HG02763 (cell line): Measurements from ENCODE around the gene L1CAM.

ENCODE experiments used
- ATAC-seq: cut with Tn5 transposase; IDR thresholded peaks from one replicate; pipeline ENCODE4 v1.9.1; 2021; ENCODE audit warnings: mild to moderate bottlenecking, moderate library complexity; ENCODE audit not compliant: unreplicated experiment

L1CAM gene

DNA sequence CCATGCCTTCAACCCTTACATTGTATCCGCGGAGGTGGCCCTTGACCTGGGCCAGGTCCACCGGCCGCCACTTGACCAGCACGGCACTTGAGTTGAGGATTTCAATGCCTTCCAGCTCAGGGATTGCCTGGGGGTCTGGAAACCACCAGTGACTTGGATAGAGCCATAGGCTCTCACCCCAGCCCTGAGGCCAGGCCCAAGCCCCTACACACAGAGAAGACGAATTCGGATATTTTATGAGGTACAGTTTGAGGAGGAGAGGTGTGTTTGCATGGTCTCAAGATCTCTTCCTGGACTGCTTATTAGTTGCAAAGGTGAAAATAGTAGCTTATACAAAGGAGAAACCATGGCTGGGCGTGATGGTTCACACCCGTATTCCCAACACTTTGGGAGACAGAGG is 20.3 kb downstream of the L1CAM start:
- ATAC-seq: no peak

GRCh38 chrX:153865321-153865580 is 20.7 kb downstream of the L1CAM start:
- no peak for ATAC-seq

- no peak for ATAC-seq
Observed at GRCh38 chrX:153864561-153865320, 21.2 kb downstream of the L1CAM start.

DNA sequence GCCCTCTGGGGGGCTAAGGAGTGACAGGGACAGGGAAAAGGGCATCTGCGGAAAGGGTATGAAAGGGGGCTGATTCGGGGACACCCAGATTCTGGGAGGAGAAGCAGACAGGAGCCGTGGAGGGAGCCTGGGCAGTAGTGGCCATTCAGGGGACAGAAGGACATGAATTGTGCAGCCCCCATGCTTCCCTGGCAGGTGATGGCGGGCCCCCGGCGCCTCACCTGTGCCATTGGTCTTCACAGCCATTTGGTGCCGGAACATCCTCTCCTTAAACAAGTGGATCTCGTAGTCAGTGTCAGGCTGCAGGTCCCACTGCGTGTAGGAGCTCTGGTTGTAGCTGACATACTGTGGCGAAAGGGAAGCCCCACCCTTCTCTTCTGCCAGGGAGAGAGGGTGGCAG is 21.9 kb downstream of the L1CAM start:
- ATAC-seq: no peak

- ATAC-seq: no peak
Observed at GRCh38 chrX:153863251-153863991, 22.6 kb downstream of the L1CAM start.

DNA sequence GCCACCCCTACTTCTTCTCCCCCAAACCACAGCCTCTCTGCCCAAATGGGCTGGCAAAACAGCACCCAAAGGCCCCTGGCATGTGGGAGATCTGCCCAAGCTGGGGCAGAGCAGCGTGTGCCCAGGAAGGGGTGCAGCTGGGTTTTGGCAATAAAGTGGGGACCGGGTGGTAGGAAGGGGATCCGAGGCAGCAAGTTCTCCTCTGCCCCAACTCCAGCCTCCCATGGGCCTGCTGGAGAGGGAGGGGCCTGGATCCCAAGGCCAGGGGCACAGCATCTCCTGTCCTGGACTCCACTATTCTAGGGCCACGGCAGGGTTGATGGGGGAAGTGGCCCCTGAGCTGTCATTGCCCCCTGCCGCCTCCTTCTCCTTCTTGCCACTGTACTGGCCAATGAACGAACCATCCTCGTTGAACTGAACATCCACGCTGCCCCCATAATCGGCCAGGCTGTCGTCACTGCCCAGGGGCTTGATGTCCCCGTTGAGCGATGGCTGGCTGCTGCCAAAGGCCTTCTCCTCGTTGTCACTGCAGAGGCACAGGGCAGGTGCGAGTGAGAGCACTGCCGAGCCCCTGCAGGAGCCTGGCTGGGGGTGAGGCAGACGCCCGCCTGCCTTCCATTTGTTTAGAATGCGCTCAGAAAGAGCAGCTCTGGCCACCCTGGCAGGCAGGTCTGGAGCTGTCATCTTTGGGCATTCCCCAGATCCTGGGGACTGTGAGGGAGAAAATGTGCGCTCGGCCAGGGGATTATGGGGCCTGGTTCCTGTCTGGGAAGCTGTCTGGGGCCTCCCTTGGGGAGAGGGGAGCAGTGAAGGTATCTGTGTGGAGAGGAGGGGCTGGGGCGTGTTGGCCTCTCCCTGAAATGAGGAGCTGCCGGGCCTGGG is 23.4 kb downstream of the L1CAM start:
- ATAC-seq: no peak

GRCh38 chrX:153861733-153862310 is 24.2 kb downstream of the L1CAM start:
- ATAC-seq: no peak

DNA sequence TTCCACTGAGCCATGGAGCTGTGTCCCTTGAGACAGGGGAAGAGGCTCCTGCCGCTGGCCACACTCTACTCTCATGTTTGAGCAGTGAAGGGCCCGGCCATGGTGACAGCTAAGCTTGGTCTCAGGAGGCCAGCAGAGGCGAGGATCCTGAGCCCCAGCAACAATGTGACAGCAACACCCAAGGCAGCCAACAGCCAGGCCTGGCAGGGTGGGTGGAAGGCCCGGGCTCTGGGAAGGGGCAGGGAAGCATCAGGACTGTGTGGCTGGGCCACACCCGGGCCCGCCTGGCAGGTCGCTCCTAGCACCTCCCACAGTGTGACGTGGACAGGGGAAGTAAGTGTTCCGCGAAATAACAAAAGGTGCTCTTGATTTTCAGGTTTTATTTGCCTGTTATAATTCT is 24.8 kb downstream of the L1CAM start:
- ATAC-seq: no peak

GRCh38 chrX:153857348-153857903 is 28.5 kb downstream of the L1CAM start:
- no peak for ATAC-seq

GRCh38 chrX:153854702-153855101 is 31.3 kb downstream of the L1CAM start:
- no peak for ATAC-seq

DNA sequence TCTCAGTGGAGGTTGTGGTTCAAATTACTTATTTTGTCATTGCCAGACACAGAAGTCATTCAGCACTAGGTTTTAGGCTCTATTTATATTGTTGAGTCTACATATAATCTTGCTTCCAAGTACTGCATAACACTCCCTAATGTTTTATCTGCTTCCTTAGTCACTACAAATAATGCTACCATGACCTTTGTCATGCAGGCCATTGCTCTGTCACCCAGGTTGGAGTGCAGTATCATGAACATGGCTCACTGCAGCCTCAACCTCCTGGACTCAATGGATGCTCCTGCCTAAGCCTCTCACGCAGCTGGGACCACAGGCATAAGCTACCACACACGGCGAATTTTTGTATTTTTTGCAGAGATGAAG is 32.1 kb downstream of the L1CAM start:
- no peak for ATAC-seq

- ATAC-seq: no peak
Observed at GRCh38 chrX:153853180-153853901, 32.6 kb downstream of the L1CAM start.

DNA sequence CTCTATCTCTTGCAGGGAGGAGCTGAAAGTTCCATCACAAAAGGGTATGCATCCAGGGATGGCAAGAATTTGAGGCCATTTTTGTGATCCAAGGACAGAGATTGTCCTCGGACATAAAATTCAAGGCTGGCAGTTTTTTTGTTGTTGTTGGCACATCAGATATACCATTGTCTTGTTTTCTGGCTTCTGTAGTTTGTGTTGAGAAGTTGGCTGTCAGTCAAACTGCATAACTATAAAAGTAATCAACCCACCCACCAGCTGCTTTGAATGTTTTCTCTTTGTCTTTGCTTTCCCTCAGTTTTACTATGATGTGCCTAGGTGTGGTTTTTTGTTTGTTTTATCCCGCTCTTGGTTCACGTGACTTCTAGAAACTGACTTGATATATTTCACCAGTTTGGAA is 34.0 kb downstream of the L1CAM start:
- ATAC-seq: no peak

DNA sequence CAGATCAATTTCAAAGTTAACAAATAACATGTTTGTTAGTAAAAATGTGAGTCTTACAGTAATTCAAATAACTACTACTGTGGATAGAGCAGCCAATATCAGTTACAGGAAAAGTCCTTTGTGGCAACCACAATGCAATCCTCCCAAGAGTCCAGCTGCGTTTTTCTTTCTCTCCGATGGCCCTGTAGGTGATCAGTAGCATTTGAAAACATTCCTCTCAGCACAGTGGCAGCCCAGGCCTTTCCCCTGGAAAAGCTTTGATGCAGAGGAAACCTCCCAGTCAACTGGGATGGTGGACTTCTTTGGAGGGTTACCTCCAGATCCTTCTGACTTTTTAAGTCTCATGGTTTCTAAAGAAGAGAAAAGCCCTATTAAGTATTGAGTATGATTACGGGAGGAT is 37.6 kb downstream of the L1CAM start:
- ATAC-seq: no peak

DNA sequence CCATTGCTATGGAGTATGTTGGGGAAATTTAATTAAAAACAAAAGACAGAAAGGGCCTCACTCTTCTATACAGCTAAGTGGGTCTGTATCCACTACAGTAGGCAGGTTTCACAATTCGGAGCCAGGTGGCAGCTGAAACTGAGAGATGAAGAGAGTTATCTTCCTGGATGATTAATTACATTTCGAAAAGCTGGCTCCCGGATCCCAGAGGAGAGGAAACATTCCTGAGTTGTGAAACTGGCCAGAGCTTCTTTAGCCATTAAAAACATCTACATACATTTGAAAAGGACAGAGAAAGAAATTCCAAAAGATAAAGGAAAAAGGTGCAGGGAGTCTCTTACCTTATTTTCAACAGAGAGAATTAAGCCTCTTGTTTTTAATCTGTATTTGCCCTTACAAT is 40.1 kb downstream of the L1CAM start:
- ATAC-seq: no peak

- no peak for ATAC-seq
Observed at GRCh38 chrX:153845195-153845594, 40.8 kb downstream of the L1CAM start.

- ATAC-seq: no peak
Observed at GRCh38 chrX:153844509-153845082, 41.4 kb downstream of the L1CAM start.

GRCh38 chrX:153836921-153837320 is 49.1 kb downstream of the L1CAM start:
- ATAC-seq: no peak

GRCh38 chrX:153832728-153833127 is 53.2 kb downstream of the L1CAM start:
- no peak for ATAC-seq
